Caki2 (cell line): ENCODE data around the gene KLK14. TPM values are rescaled to one million over a fixed set of nuclear protein-coding genes. Genes with fewer than 3 reads are reported as not detected.

Source experiments
- DNase-seq: peaks from one replicate; pipeline ENCODE4 v3.0.0-alpha.2; 2015; ENCODE audit warnings: low read depth
- in situ Hi-C: cut with HindIII; loops from 2 replicates; pipeline ENCODE4 v1.10.0; 2016; ENCODE audit warnings: low sequenced_read_pairs, low pct_unique_long_range_greater_than_20kb, mixed read lengths
- total RNA-seq: library from RNA; depleted of rRNA; stranded (reverse); fragments of >200 nt; shearing (Covaris generic); gene quantifications from 2 replicates; pipeline ENCODE4 v1.2.3, GENCODE V29; 2014; ENCODE audit warnings: low replicate concordance

Gene KLK14
- total RNA-seq, 1 experiment from 2014 or later: not detected

GRCh38 chr19:51093101-51093500 lies 10.4 kb upstream of the KLK14 start:
- in situ Hi-C loops: no loop called here
- DNase-seq: no peak

DNA sequence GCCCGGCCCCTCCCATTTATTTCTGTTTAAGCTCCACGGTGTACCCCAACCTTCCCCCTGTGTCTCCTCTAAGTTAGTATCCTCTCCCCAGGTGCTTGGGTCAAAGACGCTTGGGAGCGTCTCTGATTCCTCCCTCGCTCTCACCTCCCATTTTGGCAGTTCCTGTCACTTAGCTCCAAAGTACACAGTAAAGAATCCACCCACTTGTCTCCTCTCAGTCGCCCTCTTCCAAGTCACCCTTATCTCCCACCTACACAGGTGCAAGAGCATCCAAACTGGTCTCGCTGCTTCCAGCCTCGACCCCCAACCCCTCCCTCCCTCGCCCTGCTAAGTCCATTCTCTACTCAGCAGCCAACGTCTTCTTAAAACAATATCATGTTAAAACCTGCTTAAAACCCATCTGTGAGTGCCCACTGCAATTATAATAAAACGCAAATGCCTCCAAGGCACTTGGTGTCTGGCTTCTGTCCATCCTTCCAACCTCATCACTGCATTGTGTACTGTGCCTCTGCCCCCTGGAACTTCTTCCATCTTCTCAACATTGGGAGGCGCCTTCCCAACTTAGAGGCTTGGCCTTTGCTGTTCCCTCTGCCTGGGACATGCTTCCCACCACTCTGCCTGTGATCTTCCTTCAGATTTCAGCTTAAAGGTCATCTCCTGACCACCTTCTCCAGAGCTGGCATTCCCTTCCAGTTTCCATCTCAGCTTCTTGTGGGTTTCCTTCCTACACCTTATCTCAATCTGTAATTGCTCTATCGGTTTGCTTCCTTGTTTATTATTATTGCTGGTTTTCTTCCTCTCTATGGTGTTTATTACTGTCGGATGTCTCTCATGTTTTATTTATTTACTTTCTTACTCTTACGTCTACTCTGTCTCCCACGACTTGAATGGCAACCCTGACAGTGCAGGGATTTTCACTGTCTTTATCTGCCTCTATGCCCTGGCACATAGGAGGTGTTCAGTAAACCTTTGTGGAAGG lies 9.5 kb upstream of the KLK14 start:
- no peak for DNase-seq
- in situ Hi-C loops: no loop called here

DNA sequence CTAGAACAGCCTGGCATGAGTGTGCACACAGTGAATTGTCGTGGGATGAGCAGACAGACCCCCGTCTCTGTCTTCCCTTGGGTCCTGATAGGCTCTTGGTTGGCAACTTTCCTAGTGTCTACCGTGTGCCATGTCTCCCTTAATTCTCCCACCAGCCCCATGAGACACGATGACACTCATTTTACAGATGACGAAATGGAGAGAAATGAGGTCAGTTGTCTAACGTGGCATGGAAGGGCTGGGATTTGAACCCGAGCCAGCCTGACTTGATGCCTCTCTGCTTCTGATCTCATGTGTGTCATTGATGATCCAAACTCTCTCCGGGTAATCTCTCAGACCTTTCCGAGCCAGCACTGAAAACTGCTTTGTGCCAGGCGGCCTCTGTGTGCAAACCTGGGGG lies 8.4 kb upstream of the KLK14 start:
- in situ Hi-C loops: no loop called here
- DNase-seq: no peak

DNA sequence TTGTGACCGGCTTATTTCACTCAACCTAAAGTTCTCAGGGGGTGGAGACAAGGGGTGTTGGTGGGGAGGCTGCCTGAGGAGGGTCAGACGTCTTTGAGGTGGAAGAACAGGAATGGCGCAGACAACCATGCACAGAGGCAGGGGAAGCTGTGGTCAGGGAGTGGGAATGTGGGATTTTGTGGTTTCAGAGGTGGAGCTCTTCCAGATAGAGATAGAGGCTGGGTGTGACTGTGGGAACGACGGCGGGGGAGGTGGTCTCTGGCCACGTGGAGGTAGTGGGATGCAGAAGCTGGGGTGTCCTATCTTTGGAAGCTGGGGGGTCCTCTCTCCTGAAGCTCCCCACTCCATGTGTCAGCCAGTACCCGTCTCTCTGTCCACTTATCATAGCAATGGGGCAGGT lies 7.8 kb upstream of the KLK14 start:
- DNase-seq: no peak
- in situ Hi-C loops: no loop called here

DNA sequence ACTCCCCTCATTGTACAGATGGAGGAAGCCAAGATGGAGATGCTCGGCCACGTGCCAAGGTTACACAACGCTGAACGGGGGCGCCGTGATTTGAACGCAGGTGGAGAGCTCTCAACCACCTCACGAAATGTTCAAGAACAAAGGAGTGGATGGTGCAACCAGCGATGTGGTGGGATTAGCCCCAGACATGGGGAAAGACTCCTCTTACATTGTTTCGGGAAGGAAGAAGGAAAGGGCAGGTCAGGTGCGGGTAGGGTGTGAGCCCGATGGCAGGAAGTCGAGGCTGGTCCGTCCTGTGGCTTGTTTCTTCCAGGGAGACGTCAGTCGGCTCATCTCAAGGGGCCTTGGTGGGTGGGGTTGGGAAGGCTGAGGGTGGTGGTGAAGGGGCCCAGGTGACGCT lies 7.1 kb upstream of the KLK14 start:
- no peak for DNase-seq
- in situ Hi-C loops: no loop called here

DNA sequence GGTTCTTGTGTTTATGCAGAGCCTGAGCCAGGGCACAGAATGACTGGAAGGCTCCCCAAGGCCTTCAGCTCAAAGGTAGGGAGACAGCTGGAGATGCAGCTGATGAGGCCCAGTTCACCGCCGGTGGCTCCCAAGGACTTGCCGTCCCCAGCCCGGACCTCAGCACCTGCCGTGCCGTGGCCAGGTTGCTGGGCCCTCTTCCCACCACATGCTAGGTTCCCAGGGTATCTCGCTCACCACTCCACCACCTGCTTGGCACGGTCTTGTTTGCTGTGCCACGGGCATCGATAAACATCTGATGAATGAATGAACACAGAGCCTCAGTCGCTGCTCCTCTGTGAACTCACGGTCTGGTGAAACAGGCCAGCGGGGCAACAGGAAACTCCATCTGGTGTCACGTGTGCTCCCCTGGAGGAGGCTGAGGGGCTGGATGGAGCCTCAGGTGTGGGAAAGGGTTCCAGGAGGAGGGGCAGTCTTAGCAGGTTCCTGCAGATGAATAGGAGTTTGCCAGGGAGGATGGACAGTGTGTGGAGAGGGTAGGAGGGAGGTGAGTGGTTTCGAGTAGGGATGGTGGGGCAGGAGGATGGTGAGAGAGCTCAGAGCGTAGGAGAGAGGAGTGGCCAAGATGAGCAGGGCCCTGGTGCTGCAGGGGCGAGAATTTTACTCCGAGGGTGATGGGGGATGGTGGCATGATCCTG lies 3.6 kb upstream of the KLK14 start:
- in situ Hi-C loops: no loop called here
- no peak for DNase-seq

GRCh38 chr19:51084505-51084904 lies 1.8 kb upstream of the KLK14 start:
- DNase-seq: no peak
- in situ Hi-C loops: no loop called here

DNA sequence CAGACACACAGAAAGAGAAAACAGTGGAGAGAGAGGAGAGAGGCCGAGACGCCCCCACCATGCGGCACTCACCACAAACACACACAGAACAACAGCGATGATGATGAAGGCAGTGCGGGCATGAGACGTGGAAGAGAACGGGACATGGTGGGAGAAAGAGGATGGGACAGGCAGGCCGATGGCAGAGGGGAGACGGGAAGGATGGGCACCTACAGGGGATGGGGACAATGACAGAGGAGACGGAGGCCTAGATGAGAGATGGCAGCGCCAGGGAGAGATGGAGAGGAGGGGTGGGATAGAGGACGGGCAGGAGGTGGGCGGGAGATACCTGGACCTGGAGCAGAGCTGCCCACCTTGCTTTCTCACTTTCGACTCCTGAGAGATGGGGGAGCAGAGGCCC lies 1.1 kb upstream of the KLK14 start:
- in situ Hi-C loops: no loop called here
- no peak for DNase-seq

GRCh38 chr19:51083181-51083580 lies 494 bp upstream of the KLK14 start:
- in situ Hi-C loops: no loop called here
- no peak for DNase-seq

GRCh38 chr19:51081476-51081875 lies 1.2 kb downstream of the KLK14 start:
- in situ Hi-C loops: no loop called here
- no peak for DNase-seq

GRCh38 chr19:51079481-51080110 lies 3.1 kb downstream of the KLK14 start:
- DNase-seq: no peak
- in situ Hi-C loops: no loop called here

DNA sequence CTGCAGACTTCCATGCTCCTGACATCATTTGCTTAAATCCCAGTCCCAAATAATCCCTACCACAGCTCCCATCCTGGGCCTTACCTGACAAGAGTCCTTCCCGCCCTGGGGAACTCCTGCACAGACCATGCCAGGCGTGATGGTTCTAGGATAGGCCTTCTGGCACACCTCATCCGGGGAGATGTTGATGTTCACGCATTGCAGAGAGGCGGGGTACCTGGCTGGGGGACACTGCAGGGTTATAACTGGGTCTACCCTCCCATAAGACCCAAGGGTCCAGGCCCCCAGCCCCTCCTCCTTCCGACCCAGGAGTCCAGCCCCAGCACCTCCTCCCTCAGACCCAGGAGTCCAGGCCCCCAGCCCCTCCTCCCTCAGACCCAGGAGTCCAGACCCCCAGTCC lies 4.0 kb downstream of the KLK14 start:
- no peak for DNase-seq
- in situ Hi-C loops: no loop called here

GRCh38 chr19:51078104-51078503 lies 4.6 kb downstream of the KLK14 start:
- DNase-seq: no peak
- in situ Hi-C loops: no loop called here

GRCh38 chr19:51076631-51077213 lies 6.0 kb downstream of the KLK14 start:
- no peak for DNase-seq
- in situ Hi-C loops: no loop called here

GRCh38 chr19:51075998-51076397 lies 6.7 kb downstream of the KLK14 start:
- in situ Hi-C loops: no loop called here
- no peak for DNase-seq

DNA sequence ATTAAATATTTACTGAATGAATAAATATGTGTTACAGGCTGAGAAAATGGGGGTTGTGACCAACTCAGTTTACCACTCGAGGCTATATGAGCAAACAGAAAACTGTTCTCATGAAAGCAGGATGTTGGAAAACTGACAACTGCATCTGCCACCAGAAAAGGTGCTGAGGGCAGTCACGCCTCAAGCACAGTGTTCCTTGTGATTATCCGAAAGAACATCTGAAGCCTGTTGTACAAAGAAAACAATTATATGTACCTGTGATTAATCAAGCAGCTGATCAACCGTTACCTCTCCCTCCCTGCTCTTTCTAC lies 11.6 kb downstream of the KLK14 start:
- DNase-seq: no peak
- in situ Hi-C loops: no loop called here

- DNase-seq: no peak
- in situ Hi-C loops: no loop called here
Observed at GRCh38 chr19:51070334-51071094, 12.2 kb downstream of the KLK14 start.

DNA sequence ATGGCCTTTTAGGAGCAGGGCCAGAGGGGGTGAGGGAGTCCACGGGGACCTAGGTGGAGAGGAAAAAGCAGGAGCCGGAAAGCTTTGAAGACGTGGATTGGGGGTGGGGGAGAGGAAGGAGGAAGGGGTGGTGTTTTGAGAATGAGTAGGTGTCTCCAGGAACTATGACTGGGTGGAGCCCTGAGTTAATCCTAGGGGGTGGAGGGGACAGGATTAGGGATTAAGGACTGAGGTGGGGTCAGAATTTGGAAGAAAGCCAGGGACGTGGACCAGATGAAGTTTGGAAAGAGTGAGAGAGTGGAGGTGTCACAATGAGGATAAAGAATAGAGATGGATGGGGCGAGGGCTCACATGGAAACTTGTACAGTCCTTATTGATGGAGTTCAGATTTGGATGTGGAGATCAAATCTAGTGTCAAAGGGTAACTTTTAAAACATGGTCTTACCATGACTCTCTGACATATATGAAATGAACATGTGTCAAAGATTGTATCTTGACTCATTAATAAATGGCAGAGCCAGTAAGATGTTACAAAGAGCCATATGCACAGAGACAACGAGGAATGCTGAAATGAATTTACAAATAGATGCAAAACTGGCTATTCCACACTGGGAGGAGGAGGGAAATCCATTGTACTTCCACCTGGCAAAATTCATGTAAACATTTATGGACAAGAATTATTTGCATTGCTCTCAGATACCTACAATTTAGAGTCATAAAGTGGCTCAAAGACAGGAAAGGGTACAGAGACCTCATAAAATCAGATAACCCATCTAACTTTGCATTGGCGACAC lies 16.1 kb downstream of the KLK14 start:
- no peak for DNase-seq
- in situ Hi-C loops: no loop called here
